OCI-LY7 (cell line): ENCODE measurements around the gene SPAG16.

ENCODE experiments used
- EZH2phosphoT487 ChIP-seq: fragments of 200-600 bp; sonication (generic); IDR thresholded peaks from 2 replicates; pipeline ENCODE4 v1.6.1; 2018; ENCODE audit warnings: low read depth, borderline replicate concordance, mild to moderate bottlenecking, mixed run types, antibody characterized with exemption, low read length, moderate library complexity, mixed read lengths
- TF ChIP-seq, protein P1 (sequence below): fragments of 200-600 bp; sonication (generic); conservative IDR thresholded peaks from 2 replicates; pipeline ENCODE4 v1.5.1; 2014; ENCODE audit warnings: mild to moderate bottlenecking, antibody characterized with exemption, low read length, moderate library complexity, mixed read lengths

GRCh38 chr2:213288913-213289700 lies 4.8 kb downstream of the SPAG16 start:
- TF ChIP-seq, protein P1, sequence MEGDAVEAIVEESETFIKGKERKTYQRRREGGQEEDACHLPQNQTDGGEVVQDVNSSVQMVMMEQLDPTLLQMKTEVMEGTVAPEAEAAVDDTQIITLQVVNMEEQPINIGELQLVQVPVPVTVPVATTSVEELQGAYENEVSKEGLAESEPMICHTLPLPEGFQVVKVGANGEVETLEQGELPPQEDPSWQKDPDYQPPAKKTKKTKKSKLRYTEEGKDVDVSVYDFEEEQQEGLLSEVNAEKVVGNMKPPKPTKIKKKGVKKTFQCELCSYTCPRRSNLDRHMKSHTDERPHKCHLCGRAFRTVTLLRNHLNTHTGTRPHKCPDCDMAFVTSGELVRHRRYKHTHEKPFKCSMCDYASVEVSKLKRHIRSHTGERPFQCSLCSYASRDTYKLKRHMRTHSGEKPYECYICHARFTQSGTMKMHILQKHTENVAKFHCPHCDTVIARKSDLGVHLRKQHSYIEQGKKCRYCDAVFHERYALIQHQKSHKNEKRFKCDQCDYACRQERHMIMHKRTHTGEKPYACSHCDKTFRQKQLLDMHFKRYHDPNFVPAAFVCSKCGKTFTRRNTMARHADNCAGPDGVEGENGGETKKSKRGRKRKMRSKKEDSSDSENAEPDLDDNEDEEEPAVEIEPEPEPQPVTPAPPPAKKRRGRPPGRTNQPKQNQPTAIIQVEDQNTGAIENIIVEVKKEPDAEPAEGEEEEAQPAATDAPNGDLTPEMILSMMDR = no peak
- TF ChIP-seq EZH2phosphoT487 = no peak
